MM.1S (cell line): ENCODE data around the gene SEC63.

ENCODE experiments used
- EZH2phosphoT487 ChIP-seq: fragments of 300-600 bp; sonication (generic); IDR thresholded peaks from 2 replicates; pipeline ENCODE4 v1.6.1; 2018; ENCODE audit warnings: antibody characterized with exemption, low read length
- TF ChIP-seq, protein P1 (sequence below): fragments of 300-600 bp; sonication (generic); IDR thresholded peaks from 2 replicates; pipeline ENCODE4 v1.5.1; 2016; ENCODE audit warnings: antibody characterized with exemption, low read length, mixed read lengths

DNA sequence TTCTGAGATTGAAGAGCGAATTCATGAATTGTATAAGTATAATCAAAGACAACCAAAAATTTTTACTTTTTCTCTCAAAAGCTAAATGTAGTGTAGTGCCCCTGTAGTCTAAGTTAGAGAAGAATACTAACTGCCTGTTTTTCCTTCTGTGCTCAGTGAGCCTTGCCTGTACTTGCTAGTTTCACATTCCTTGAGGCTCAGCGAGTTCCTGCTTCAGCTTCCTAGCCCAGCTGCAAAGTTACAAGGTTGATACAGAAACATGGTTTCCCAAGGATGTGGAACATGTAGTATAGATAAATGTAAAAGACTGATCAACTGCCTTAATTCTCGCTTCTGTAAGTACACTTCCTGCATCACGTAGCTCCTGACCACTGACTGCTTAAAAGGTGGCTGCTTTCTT lies 33.1 kb upstream of the SEC63 start:
- TF ChIP-seq, protein P1, sequence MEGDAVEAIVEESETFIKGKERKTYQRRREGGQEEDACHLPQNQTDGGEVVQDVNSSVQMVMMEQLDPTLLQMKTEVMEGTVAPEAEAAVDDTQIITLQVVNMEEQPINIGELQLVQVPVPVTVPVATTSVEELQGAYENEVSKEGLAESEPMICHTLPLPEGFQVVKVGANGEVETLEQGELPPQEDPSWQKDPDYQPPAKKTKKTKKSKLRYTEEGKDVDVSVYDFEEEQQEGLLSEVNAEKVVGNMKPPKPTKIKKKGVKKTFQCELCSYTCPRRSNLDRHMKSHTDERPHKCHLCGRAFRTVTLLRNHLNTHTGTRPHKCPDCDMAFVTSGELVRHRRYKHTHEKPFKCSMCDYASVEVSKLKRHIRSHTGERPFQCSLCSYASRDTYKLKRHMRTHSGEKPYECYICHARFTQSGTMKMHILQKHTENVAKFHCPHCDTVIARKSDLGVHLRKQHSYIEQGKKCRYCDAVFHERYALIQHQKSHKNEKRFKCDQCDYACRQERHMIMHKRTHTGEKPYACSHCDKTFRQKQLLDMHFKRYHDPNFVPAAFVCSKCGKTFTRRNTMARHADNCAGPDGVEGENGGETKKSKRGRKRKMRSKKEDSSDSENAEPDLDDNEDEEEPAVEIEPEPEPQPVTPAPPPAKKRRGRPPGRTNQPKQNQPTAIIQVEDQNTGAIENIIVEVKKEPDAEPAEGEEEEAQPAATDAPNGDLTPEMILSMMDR = no peak
- TF ChIP-seq EZH2phosphoT487 = no peak
